HepG2 (cell line): ENCODE results near the gene APBA3.

Experiments used
- AKAP8 ChIP-seq: sonication (generic); formaldehyde crosslinking; IDR thresholded peaks from 2 replicates; pipeline ENCODE4 v1.5.1; 2020; ENCODE audit warnings: mild to moderate bottlenecking, missing genetic modification reagents
- ATF5 ChIP-seq: sonication (generic); formaldehyde crosslinking; IDR thresholded peaks from 2 replicates; pipeline ENCODE4 v1.4.0; 2020; ENCODE audit warnings: mild to moderate bottlenecking, low read depth, missing genetic modification reagents
- CTCF ChIP-seq: sonication (generic); formaldehyde crosslinking; IDR thresholded peaks from 2 replicates; pipeline ENCODE4 v1.5.0; 2020; ENCODE audit warnings: mild to moderate bottlenecking, missing genetic modification reagents, moderate library complexity
- HMGXB4 ChIP-seq, 2 experiments: sonication (generic) in 1 of 2; formaldehyde crosslinking in 1 of 2; IDR thresholded peaks; 2 replicates each; pipeline versions ENCODE4 v1.4.0 to v1.6.1; 2018 to 2020; ENCODE audit warnings: missing genetic modification reagents in 2 of 2, borderline replicate concordance in 1 of 2, low read depth in 1 of 2, mild to moderate bottlenecking in 1 of 2, missing biosample characterization in 1 of 2
- MAFF ChIP-seq: IDR thresholded peaks from 2 replicates; pipeline ENCODE4 v1.6.1; 2011; ENCODE audit warnings: low read depth, low read length, improper control_type of control experiment
- MAFG ChIP-seq: sonication (generic); formaldehyde crosslinking; IDR thresholded peaks from 2 replicates; pipeline ENCODE4 v1.5.1; 2020; ENCODE audit warnings: mild to moderate bottlenecking, missing genetic modification reagents
- MEIS2 ChIP-seq: sonication (generic); formaldehyde crosslinking; IDR thresholded peaks from 2 replicates; pipeline ENCODE4 v1.9.0; 2021; ENCODE audit warnings: mild to moderate bottlenecking, missing genetic modification reagents
- POLR2A ChIP-seq, 2 experiments: IDR thresholded peaks; 2 replicates each; pipeline ENCODE4 v1.6.1; 2011; ENCODE audit warnings: low read depth in 2 of 2, low read length in 2 of 2, mild to moderate bottlenecking in 1 of 2, moderate library complexity in 1 of 2; ENCODE audit not compliant: insufficient read depth in 1 of 2
- POLR2AphosphoS2 ChIP-seq: IDR thresholded peaks from 2 replicates; pipeline ENCODE4 v1.6.1; 2011; ENCODE audit warnings: low read depth, low read length, improper control_type of control experiment
- POLR2AphosphoS5 ChIP-seq: IDR thresholded peaks from 2 replicates; pipeline ENCODE4 v1.6.1; 2012; ENCODE audit warnings: low read depth, low read length
- REL ChIP-seq: sonication (generic); formaldehyde crosslinking; conservative IDR thresholded peaks from 2 replicates; pipeline ENCODE4 v1.8.0; 2022; ENCODE audit warnings: mild to moderate bottlenecking, missing genetic modification reagents, moderate library complexity
- TARDBP ChIP-seq: sonication (generic); formaldehyde crosslinking; IDR thresholded peaks from 2 replicates; pipeline ENCODE4 v1.8.0; 2022; ENCODE audit warnings: mild to moderate bottlenecking, missing genetic modification reagents
- ZNF274 ChIP-seq: sonication (generic); formaldehyde crosslinking; IDR thresholded peaks from 2 replicates; pipeline ENCODE4 v1.5.1; 2020; ENCODE audit warnings: mild to moderate bottlenecking, missing genetic modification reagents
- ZNF567 ChIP-seq: sonication (generic); formaldehyde crosslinking; IDR thresholded peaks from 2 replicates; pipeline ENCODE4 v1.8.1; 2023; ENCODE audit warnings: mild to moderate bottlenecking, missing genetic modification reagents, borderline replicate concordance

GRCh38 chr19:3785451-3785937 is 24.0 kb upstream of the APBA3 start:
- no peak for TF ChIP-seq ZNF567 (CRISPR knock-in tag)
- TF ChIP-seq ATF5: no peak
- no peak for TF ChIP-seq TARDBP (CRISPR knock-in tag)
- TF ChIP-seq AKAP8 (CRISPR knock-in tag): no peak
- TF ChIP-seq CTCF (CRISPR knock-in tag): no peak
- TF ChIP-seq POLR2A (IDR thresholded peaks at IDR 0.05; ENCODE audit: insufficient read depth in 1 of 2, low read depth in 2 of 2, low read length in 2 of 2): no peak
- TF ChIP-seq MEIS2 (CRISPR knock-in tag): no peak
- no peak for TF ChIP-seq HMGXB4 (CRISPR knock-in tag; IDR thresholded peaks at IDR 0.05; ENCODE audit: borderline replicate concordance in 1 of 2, low read depth in 1 of 2)
- no peak for TF ChIP-seq MAFF
- no peak for TF ChIP-seq POLR2AphosphoS5
- TF ChIP-seq REL: no peak
- TF ChIP-seq POLR2AphosphoS2: no peak
- no peak for TF ChIP-seq MAFG (CRISPR knock-in tag)
- no peak for TF ChIP-seq ZNF274 (CRISPR knock-in tag)
